Measurements from ENCODE around the gene MSTN.
"Not testable (repeated sequence)": the region's sequence is repeated elsewhere in the genome, so short reads cannot be mapped to it uniquely, and the experiment has no call there.

The MSTN gene

GRCh38 chr2:190063624-190064023 is 1.1 kb upstream of the MSTN start:
- no peak for DNase-seq (ENCODE audit: low spot score)

DNA sequence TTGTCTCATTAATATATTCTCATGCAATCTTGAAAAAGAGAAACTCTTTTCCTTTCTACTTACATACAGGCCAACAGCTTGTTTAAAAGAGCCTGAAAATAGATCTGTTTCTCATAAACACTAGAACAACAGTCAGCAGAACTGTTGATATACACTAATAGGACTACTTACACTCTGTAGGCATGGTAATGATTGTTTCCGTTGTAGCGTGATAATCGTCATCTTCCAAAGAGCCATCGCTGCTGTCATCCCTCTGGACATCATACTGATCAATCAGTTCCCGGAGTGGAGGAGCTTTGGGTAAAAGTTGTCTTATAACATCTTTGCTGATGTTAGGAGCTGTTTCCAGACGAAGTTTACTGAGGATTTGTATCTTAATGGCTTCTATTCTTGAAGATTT is 476 bp downstream of the MSTN start:
- DNase-seq (ENCODE audit: low spot score): no peak

- DNase-seq (ENCODE audit: low spot score): no peak
These were observed 1.9 kb downstream of the MSTN start for GRCh38 chr2:190060626-190061025.

DNA sequence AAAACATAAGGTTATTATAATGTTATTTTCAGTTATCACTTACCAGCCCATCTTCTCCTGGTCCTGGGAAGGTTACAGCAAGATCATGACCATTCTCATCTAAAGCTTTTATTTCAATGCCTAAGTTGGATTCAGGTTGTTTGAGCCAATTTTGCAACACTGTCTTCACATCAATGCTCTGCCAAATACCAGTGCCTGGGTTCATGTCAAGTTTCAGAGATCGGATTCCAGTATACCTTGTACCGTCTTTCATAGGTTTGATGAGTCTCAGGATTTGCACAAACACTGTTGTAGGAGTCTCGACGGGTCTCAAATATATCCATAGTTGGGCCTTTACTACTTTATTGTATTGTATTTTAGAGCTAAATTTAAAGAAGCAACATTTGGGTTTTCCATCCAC is 2.5 kb downstream of the MSTN start:
- no peak for DNase-seq (ENCODE audit: low spot score)

DNA sequence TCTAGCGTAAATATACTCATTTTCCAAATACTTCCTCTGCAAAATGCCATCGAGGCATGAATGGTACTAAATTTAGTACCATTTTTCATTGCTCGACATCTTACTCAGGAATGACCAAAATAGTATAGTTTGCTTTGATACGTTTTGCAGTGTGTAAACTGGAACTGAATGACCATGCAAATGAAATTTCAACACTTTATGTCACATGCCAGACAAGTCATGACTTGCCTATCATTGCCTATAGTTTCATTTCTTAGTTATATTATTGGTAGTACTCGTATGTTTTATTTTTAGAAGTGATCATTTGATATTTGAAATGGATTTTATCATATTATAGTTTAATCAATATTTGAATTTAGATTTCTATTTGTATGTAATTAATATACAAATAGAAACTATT is 9.1 kb downstream of the MSTN start:
- no peak for DNase-seq (ENCODE audit: low spot score)

DNA sequence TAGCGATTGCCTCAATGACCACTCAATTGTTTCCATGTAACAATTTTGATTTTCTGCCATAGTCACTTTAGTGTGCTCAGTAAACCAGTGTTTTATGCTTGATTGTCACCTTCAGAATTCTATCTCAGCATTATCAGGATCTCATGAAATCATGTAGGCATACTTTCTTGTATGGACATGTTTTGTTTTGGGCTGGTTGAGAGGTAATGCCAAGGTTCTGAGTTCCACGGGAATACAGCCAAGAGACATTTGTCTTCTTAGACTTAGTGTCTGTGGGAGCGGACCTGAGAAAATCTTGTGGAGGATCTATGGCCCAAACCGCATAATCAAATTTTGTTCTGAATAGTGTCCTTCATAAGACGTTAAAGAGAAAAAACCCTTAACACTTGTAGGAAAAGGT is 10.2 kb downstream of the MSTN start:
- no peak for DNase-seq (ENCODE audit: low spot score)

DNA sequence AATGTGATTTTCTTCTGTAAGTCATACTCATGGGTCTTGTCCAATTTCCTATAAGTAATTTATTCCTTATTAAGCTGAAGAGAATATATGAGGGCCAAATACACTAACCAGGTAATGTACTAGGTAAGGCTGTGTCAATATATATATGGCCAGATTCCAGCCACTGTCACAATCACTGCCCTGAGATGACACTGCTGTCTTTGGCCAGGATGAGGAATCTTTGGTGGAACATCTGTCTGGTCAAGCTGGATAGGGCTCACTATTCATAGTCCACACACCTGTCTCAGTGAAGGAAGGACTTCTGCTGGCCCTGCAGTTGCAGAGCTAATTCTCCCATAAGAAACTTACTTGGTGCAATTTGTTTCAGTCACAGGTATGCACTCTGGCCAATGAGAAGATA is 11.3 kb downstream of the MSTN start:
- DNase-seq (ENCODE audit: low spot score): no peak

DNA sequence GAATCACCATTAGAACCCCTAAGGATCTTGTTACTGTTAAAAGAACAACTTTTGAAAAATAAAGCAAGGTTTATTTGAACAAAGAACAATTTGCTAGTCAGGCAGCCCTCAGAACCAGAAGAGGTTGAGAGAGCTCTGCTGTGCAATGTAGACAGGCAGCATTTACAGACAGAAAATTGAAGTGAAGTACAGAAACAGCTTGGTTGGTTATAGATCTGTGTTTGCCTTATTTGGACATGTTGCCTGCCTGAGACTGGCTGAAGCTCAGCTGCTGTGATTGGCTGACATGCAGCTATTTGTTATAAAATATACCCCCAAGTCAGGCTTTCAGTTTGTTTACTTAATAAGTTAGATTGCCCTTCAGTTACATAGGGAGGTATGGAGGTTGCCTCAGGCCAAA is 12.5 kb downstream of the MSTN start:
- no peak for DNase-seq (ENCODE audit: low spot score)

GRCh38 chr2:190044866-190045265 is 17.7 kb downstream of the MSTN start:
- DNase-seq (ENCODE audit: low spot score): no peak

GRCh38 chr2:190043441-190043840 is 19.1 kb downstream of the MSTN start:
- no peak for DNase-seq (ENCODE audit: low spot score)

GRCh38 chr2:190036071-190036470 is 26.5 kb downstream of the MSTN start:
- DNase-seq (ENCODE audit: low spot score): no peak

DNA sequence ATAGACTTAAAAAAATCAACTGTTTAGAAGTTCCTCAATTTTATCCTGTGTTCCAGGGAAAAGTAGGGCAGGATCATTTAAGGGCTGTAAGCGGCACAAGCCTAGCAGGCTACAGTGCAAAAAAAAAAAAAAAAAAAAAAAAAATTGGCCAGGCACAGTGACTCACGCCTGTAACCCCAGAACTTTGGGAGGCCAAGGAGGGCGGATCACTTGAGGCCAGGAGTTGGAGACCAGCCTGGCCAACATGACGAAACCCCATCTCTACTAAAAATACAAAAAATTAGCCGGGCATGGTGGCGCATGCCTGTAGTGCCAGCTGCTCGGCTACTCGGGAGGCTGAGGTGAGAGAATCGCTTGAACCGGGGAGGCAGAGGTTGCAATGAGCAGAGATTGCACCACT is 28.1 kb downstream of the MSTN start:
- not testable (repeated sequence) for DNase-seq (ENCODE audit: low spot score)

DNA sequence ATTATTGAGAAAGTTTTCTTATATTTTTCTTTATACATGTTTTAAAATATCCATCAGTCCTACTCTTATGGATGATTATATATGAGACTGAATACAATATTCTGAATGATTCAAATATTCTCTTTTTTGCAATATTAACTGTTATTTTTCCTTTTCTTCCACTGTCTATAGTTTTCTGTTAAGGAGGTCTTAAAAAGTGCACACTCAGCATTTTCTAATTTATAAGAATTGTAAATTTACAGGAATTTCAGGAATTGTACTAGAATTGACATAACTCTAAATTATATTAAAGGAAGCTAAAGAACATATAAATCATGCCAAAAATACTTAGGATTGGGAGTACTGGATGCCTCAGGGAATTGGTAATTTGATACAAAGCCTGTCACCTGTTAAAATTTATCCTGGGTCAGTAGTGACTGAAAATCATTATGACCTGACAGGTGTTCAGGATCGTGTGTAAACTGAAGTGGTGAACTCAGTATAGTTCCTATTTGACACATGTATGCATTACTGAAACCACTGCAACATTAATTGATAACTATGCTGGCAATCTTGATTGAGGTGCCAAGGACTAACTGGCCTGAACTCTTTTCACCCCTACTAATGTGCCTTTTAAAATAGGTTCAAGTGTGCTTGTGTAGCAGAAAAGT is 30.4 kb downstream of the MSTN start:
- no peak for DNase-seq (ENCODE audit: low spot score)

DNA sequence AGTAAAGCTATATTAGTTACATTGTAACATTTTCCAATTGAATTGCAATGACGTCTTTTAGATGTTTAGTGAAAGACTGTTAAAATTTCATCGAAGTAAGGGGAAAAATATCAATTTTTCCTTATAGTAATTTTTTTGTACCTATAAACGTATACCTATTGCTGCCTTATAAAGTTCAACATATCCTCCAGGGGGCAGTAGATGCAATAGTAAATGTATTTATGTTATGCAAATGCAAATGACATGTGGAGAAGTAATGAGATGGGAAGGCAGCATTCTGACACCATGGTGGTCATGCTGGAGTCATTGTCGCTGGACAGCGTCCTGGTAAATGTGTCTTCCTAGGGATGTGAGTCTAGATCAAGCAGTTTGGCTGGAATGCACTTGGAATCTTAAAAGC is 38.7 kb downstream of the MSTN start:
- no peak for DNase-seq (ENCODE audit: low spot score)

DNA sequence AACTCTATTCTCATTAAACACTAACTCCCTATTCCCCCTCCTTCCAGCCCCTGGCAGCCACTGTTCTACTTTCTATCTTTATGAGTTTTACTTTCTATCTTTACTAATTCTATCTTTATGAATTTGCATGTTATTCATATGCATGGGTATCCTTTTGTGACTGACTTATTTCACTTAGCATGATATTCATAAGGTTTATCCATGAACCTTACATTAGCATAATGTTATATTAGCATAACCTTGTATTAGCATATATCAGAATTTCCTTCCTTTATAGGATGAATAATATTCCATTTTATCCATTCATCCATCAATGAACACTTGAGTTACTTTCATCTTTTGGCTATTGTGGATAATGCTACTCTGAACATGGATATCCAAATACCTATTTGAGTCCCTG is 41.8 kb downstream of the MSTN start:
- DNase-seq (ENCODE audit: low spot score): no peak

DNA sequence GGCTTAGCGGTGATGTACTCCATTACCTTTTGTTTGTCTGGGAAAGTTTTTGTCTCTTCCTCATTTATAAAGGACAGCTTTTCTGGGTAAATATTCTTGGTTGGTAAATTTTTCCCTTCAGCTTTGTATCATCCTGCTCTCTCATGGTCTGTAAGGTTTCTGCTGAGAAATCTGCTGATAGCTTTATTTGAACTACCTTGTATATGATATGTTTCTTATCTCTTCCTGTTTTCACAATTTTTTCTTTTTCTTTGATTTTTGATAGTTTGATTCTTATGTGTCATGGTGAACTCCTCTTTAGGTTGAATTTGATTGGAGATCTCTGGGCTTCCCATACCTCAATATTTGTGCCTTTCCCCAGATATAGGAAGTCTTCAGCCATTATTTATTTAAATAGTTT is 44.7 kb downstream of the MSTN start:
- DNase-seq (ENCODE audit: low spot score): no peak

- not testable (repeated sequence) for DNase-seq (ENCODE audit: low spot score)
These were observed 46.6 kb downstream of the MSTN start for GRCh38 chr2:190015969-190016368.

Data from left forelimb (tissue), 1 donor.